ENCODE data around the gene BATF2.
"Not testable (repeated sequence)": the region's sequence is repeated elsewhere in the genome, so short reads cannot be mapped to it uniquely, and the experiment has no call there.

Gene BATF2, protein sequence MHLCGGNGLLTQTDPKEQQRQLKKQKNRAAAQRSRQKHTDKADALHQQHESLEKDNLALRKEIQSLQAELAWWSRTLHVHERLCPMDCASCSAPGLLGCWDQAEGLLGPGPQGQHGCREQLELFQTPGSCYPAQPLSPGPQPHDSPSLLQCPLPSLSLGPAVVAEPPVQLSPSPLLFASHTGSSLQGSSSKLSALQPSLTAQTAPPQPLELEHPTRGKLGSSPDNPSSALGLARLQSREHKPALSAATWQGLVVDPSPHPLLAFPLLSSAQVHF

DNA sequence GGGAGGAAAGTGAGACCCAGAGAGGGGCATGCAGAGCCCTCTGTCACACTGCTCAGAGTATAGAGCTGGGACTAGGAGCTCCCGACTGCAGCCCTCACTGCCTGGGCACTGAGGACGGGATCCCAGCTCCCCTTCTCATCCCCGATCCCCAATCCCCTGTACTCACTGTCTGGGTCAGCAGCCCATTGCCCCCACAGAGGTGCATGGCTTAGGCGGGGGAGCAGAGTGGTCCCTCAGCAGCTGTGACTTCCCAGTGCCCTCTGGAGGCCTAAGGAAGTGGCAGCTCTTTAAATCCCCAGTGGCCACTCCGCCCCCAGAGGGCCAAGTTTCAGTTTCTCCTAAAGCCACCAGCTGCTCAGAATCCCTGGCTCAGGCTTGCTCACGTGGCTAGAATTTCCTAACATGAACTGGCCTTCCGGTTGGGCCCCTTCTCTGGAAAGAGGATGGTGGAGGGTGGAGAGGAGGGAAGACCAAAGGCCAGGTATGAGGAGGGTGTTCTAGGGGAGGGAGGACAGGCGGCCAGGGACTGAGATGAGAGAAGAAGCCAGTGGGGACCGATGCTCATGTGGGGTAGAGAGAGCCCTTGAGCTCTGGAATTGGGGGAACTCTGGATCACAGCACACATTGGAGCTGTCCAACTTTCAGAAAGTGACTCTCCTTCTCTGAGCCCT is at the start of gene BATF2:
Gene BATF2, minus strand, starts transcription at position 262 of the 671 bp plus-strand sequence. Its CDS starts 57 bp downstream, at position 205.
- DNase-seq (ENCODE audit: low read depth) = no peak

DNA sequence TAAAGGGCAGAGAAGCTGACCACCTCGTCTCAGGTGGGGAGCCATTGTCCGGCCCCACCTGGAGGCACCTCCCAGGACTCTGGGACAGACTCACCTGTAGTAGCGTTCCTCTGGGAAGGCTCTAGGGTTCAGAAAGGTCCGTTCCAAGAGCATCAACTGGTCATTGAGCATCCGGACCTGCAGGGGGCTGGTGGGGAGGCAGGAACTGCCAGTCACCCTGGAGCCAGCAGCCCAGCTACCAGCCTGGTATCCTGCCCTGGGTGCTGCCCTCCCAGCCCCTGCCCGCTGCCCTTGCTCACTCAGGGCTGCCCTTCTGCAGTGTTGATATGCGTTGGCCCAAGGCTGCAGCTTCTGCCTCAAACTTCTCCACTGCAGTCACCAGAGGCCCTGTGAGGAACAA is 49.0 kb upstream of the BATF2 start:
- no peak for DNase-seq (ENCODE audit: low read depth)

DNA sequence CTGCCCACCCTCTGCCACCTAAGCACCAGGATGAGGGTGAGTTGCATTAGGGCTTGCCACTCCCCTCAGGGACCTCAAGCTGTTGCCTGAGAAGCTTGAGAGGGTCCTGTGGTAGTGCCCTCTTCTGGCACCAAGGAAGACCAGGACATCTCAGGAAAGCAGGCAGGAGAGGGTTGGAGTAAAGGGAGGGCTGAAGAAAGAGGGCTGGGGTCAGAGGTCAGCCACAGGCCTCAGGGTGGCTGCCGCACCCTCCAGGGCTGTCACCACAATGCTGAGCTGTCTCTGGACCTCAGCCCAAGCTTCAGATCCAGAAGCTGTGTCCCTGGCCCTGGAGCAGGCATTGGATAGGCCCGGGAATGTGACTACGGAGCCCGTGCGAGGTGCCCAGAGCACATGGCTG is 48.3 kb upstream of the BATF2 start:
- no peak for DNase-seq (ENCODE audit: low read depth)

DNA sequence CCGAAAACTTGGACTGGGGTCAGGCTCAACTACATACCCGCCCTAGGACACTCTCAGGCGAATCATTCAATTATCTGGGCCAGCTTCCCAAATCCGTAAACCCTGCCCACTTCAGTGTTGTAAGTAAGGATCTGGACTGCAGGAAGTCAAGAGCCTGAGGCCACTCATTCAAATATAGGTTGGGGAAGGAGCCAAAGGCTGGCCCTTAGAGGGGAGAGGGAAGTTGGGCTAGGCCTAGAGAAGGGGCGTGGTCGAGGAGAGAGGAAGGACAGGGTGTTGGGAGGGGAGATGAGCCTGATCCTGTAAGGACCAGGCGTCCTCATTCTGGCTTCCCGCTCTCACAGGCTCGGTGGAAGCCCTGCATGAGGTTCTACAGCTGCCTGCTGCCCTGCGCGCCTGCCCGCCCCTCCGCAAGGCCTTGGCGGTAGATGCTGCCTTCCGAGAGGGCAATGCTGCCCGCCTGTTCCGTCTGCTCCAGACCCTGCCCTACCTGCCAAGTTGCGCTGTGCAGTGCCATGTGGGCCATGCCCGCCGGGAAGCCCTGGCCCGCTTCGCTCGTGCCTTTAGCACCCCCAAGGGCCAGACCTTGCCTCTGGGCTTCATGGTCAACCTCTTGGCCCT is 47.2 kb upstream of the BATF2 start:
- DNase-seq (ENCODE audit: low read depth) = no peak

DNA sequence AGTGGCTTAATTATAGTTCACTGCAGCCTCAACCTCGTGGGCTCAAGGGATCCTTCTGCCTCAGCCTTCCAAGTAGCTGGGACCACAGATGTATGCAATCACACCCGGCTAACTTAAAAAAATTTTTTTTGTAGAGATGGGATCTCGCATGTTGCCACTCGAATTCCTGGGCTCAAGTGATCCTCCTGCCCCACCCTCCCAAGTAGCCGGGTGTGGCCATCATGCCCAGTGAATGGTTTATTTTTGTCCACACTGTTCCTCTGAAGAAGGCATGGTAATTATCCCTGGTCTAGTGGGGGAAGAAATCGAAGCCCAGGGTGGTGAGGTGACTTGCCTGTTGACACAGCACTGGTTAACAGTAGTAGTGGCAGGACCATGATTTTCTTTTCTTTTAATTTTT is 46.1 kb upstream of the BATF2 start:
- no peak for DNase-seq (ENCODE audit: low read depth)

DNA sequence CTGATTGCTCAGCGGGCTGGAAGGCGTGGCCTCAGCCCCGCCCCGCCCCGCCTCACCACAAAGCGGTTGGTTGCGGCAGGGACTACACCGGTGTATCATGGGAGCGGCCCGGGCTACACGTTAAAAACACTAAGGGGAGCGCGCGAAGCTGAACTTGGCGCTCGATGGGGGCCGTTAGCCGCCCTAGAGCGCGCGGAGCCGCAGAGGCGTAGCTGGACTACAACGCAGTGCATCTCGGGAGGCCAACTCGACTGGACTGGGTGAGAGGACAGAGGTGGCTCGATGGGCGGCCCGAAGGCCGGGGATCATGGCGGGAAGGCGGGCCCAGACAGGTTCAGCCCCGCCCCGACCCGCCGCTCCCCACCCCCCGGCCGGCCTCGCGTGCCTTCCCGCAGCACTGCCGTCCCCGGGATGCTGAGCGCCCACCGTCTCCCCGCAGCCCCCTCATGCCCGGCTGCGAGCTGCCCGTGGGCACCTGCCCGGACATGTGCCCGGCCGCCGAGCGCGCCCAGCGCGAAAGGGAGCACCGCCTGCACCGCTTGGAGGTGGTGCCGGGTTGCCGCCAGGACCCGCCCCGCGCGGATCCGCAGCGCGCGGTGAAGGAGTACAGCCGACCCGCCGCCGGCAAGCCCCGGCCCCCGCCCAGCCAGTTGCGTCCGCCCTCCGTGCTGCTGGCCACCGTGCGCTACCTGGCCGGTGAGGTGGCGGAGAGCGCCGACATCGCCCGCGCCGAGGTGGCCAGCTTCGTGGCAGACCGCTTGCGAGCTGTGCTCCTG is 44.3 kb upstream of the BATF2 start, which contains the start of gene SAC3D1:
Gene SAC3D1, plus strand, starts transcription at position 364 of the 776 bp plus-strand sequence. Its CDS starts 83 bp downstream, at position 447.
- peak; percentile 80 for DNase-seq (ENCODE audit: low read depth)

DNA sequence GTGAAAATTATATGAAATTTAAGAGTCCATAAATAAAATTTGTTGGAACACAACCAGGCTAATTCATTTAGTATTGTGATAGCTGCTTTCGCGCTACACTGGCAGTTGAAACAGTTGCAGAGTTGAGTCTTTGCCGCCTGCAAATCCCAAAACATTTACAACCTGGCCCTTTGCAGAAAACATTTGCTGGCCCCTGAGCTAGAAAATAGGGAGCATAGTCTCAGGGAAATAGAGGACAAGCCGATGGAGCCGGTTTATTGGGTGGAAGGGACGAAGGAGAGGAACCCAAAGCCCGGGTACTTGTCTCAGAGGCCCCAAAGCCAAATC is 43.7 kb upstream of the BATF2 start:
- no peak for DNase-seq (ENCODE audit: low read depth)

DNA sequence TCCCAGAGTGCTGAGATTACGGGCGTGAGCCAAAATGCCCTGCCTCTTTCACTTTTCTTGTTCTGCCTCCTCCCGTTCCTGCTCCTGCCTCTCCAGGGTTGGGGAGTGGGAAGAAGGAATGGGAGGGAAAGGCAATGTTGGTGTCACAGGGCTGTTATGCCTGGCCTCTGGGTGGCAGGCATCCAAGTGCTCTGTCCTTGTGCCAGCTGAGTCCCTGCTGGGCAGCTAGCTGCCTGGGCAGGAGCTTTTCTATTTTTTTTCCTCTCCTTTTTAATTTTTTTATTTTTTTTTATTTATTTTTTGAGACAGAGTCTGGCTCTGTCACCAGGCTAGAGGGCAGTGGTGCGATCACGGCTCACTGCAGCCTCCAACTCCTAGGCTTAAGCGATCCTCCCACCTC is 40.2 kb upstream of the BATF2 start:
- DNase-seq (ENCODE audit: low read depth) = no peak

DNA sequence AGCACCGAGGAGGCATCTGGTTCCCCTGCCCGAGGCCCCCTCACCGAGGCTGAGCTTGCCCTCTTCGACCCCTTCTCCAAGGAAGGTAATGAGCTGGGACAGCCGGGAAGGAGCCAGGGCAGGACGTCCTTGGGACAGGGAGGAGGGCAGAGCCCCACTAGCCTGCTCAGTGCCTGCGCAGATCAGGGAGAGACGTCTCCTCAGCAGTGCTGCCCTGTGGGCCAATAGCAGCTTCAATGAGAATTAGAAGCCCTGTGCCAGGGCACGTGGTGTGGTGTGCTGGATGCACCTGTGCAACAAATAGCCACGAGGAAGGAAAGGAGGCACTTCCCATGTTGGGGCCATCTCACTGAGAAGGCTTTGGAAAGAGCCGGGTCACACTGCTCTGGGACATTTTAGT is 38.8 kb upstream of the BATF2 start:
- no peak for DNase-seq (ENCODE audit: low read depth)

DNA sequence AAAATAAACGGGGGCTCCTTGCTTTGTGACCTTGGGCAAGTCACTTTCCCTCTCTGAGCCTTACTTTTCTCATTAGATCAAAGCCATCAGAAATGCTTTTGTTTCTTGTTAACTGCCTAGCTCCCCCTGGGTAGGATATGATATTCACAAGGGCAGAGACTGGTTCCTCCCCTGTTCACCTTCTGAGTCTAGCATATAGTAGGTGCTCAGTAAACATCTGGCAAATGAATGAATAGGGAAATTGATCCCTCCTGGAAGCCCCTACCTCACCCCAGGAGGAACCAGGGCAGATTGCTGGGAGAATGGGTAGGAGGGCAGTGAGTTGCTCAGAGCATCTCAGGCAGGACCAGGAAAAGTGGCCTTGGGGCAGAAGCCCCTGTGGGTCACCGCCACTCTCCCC is 37.7 kb upstream of the BATF2 start:
- DNase-seq (ENCODE audit: low read depth) = no peak

DNA sequence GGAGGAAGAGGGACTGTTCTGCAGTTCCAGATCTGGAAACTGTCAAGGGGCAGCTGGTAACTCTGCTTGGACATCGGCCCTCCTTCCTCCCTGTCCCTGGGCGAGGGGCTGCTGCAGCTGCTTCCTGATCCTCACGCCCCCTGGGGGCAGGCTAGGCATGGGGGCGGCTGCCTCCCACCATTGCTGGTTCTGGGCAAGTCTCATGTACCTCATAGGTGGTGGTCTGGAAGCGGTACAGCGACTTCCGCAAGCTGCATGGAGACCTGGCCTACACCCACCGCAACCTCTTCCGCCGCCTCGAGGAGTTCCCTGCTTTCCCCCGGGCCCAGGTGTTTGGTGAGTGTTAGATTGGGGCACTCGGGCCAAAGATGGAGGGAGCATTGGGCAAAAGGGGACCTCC is 35.4 kb upstream of the BATF2 start:
- DNase-seq (ENCODE audit: low read depth) = no peak

DNA sequence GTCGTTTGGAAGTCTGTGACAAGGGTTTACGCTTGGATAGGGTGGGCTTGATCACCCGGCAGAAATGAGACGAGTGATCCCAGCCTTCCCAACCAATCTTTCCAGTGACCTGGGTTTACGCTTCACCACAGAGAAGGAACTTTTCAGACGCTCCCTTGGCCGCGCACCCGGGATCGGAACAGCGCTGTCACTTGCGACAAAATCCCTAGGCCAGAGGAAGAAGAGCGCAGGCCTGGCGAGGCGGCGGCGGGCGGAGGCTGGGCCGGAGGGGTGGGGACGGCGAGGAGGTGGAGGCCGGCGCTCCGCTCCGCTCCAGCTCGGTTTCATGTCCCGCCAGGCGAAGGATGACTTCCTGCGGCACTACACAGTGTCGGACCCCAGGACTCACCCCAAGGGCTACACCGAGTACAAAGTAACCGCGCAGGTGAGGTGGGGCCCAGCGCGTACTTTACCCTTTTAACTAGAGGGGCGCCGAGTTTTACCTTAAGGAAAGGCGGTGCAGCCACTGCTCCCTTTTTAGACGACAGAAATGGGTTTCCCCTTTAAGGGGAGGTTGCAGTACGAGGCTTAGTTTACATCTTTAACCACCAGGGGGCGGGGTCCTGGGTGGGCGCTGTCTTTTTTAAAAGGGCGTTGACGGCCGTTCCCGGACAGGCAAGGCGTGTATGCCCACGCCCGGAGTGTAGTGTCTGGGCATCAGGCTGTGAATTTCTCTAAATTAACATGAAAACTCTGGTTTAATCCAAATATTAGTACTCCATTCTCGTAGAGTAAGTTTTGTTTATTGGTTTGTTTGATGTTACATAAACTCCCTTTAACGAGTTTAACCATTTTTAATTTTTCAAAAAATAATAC is 30.7 kb upstream of the BATF2 start, which contains the start of gene SNX15:
Gene SNX15, plus strand, starts transcription at position 227 of the 855 bp plus-strand sequence. Its CDS starts 99 bp downstream, at position 326.
- DNase-seq (ENCODE audit: low read depth) = peak; percentile 83

DNA sequence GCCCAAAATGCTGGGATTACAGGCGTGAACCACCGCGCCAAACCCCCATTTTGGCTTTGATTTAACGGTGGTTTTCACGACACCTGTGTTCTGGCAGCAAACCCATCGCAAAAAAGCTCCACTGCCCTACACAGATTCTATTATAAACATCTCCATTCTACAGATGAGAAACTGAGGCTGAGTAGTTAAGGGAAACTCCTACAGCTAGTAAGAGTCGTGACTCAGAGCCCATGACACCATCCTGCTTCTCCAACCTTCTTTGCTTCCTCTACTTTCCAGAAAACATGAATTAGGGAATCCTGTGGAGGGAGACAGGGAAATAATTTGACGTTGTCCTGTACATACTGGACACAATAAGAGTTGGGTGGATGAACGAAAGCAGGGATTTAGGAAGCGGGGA is 30.0 kb upstream of the BATF2 start:
- no peak for DNase-seq (ENCODE audit: low read depth)

DNA sequence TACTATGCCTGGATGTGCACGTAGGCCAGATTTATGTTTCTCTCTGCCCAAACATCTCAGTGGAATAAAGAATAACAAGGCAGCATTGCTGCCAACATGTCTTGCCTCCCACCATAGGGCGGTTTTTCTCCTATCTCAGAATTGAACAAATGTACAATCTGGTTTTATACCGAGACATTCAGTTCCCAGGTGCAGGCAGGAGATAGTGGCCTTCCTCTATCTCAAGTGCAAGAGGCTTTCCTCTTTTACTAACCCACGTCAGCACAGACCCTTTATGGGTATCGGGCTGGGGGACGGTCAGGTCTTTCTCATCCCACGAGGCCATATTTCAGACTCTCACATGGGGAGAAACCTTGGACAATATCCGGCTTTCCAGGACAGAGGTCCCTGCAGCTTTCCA is 26.7 kb upstream of the BATF2 start:
- DNase-seq (ENCODE audit: low read depth) = not testable (repeated sequence)

DNA sequence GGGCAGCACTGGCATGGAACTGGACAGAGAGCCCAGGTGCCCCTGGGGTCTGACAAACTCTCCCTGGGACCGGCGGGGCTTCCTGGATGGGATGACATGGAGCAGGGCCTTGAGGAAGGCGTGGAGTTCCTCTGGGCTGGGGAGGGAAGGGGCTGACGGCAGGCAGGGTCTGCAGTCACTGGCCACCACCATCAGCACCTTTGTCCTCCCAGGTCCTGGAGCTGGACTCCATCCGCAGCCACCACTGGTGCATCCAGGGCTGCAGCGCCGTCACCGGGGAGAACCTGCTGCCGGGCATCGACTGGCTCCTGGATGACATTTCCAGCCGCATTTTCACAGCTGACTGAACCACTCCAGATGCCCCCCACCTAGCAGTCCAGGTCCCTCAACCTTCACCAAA is 24.7 kb upstream of the BATF2 start:
- DNase-seq (ENCODE audit: low read depth) = no peak

DNA sequence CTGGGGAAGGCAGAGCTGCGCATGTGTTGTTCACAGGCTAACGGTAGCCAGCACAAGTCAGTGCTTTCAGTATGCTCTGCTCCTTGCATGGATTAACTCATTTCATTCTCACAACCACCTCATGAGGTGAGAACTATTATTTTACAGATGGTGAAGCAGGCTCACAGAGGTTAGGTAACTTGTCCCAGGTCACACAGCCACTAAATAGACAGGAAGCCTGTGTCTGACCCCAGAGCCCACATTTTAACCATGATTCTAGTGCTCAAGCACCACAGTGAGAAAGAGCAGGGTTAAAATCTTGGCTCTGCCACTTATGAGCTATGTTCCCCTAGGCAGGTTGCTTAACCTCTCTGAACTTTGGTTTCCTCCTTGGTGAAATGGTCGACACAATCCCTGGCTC is 24.2 kb upstream of the BATF2 start:
- DNase-seq (ENCODE audit: low read depth) = no peak

DNA sequence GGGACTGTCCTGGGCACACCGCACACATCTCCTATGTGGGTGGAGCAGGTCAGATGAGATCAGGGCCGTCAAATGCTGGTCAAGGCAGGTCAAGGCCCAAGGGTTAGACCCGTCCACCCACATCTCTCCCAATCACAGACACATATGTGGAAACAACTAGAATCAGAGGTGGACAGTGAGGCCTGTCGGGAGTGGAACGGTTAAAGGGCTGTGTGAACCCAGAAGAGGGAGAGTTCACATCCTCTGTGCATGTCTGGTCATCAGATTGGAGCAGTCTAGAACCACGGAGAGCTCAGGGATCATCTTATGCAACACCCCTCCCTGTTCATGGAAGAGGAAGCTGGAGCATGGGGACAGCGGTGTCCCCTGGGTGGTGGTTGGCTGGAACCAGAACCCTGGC is 23.1 kb upstream of the BATF2 start:
- DNase-seq (ENCODE audit: low read depth) = no peak

DNA sequence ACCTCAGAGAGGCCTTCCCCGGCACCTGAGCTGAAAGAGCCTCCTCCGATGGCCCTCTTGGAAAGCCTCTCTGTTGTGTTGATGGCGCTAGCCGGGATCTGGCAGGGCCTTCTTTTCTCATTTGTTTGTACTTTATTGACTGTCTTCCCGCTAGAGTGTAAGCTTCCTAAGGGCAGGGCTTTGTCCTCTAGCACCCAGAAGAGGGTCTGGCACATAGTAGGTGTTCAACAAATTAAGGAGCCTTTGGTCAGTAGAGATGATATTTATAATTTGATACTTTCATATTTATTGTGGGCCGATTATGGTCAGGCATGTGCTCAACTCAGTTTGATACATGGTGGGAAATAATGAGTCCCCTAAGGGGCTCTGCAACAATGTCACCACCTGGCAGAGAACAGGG is 21.2 kb upstream of the BATF2 start:
- DNase-seq (ENCODE audit: low read depth) = no peak

DNA sequence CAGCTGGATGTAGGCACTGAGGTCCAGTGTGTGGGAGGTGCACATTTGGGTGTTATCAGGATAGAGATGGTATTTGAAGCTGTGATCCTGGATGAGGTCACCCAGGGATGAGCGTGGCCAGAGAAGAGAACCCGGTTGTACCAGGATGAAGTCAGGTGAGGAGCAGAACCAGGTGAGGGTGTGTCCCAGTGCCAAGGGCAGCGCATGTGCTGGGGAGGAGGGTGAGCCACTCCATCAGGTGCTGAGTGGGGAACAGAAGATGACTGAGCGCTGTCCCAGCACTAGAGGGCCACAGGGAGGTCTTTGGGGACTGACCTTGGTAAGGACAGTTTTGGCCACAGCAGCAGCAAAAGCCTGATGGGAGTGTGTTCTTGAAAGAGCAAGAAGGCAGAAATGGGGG is 19.9 kb upstream of the BATF2 start:
- no peak for DNase-seq (ENCODE audit: low read depth)

DNA sequence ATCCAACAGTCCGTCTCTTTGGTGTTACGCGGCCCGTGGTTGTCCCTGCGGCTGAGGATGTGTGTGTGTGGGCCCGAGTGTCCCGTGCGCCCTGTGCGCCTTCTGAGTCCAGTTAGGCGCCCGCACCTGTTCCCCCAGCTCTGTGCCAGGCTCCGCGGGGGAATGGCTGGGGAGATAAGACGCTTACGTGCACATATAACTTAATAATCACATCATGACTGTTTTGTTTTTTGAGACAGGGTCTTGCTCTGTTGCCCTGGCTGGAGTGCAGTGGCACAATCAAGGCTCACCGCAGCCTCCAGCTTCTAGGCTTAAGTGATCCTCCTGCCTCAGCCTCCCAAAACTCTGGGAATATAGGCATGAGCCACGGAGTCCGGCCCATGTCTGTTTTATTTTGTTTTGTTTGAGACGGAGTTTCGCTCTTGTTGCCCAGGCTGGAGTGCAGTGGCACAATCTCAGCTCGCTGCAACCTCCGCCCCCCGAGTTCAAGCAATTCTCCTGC is 18.0 kb upstream of the BATF2 start:
- no peak for DNase-seq (ENCODE audit: low read depth)
